ENCODE data around the gene TCF7L2. TPM values are rescaled to one million over a fixed set of nuclear protein-coding genes. Genes with fewer than 3 reads are reported as not detected.
"Not testable (repeated sequence)": the region's sequence is repeated elsewhere in the genome, so short reads cannot be mapped to it uniquely, and the experiment has no call there.

The TCF7L2 gene
- total RNA-seq, 1 donor from 2014 or later = 17.2 TPM

- DNase-seq = peak; percentile 72
Measured at GRCh38 chr10:113096128-113096996, 146.3 kb downstream of the TCF7L2 start.

GRCh38 chr10:113097036-113097435 lies 147.0 kb downstream of the TCF7L2 start:
- DNase-seq = no peak

- peak; percentile 72 for DNase-seq
Measured at GRCh38 chr10:113099431-113100183, 149.6 kb downstream of the TCF7L2 start.

GRCh38 chr10:113100281-113100680 lies 150.2 kb downstream of the TCF7L2 start:
- DNase-seq = no peak

- peak; percentile 63 for DNase-seq
Measured at GRCh38 chr10:113103131-113103840, 153.2 kb downstream of the TCF7L2 start.

GRCh38 chr10:113104047-113104446 lies 154.0 kb downstream of the TCF7L2 start:
- DNase-seq = no peak

- DNase-seq = no peak
Measured at GRCh38 chr10:113108194-113108835, 158.3 kb downstream of the TCF7L2 start.

- no peak for DNase-seq
Measured at GRCh38 chr10:113108948-113109347, 158.9 kb downstream of the TCF7L2 start.

GRCh38 chr10:113109482-113109881 lies 159.4 kb downstream of the TCF7L2 start:
- not testable (repeated sequence) for DNase-seq

- no peak for DNase-seq
Measured at GRCh38 chr10:113111260-113111659, 161.2 kb downstream of the TCF7L2 start.

GRCh38 chr10:113111900-113112853 lies 162.1 kb downstream of the TCF7L2 start:
- DNase-seq = no peak

GRCh38 chr10:113113241-113113640 lies 163.2 kb downstream of the TCF7L2 start:
- no peak for DNase-seq

- DNase-seq = no peak
Measured at GRCh38 chr10:113113918-113114317, 163.9 kb downstream of the TCF7L2 start.

GRCh38 chr10:113115556-113115955 lies 165.5 kb downstream of the TCF7L2 start:
- no peak for DNase-seq

GRCh38 chr10:113118882-113119281 lies 168.8 kb downstream of the TCF7L2 start:
- DNase-seq = no peak

GRCh38 chr10:113119801-113120200 lies 169.8 kb downstream of the TCF7L2 start:
- DNase-seq = no peak

GRCh38 chr10:113121153-113121552 lies 171.1 kb downstream of the TCF7L2 start:
- DNase-seq = no peak

- no peak for DNase-seq
Measured at GRCh38 chr10:113122947-113123346, 172.9 kb downstream of the TCF7L2 start.

GRCh38 chr10:113124724-113125123 lies 174.7 kb downstream of the TCF7L2 start:
- DNase-seq = no peak

- no peak for DNase-seq
Measured at GRCh38 chr10:113125612-113126011, 175.6 kb downstream of the TCF7L2 start.

Data from tongue (tissue), 2 donors.